Left lung (tissue), 14 donors: ENCODE results near the gene C19orf53. TPM values are rescaled to one million over a fixed set of nuclear protein-coding genes. Genes with fewer than 3 reads are reported as not detected.

Experiments used
- ATAC-seq: fragments of 200-7000 bp; cut with Tn5 transposase; one replicate; pipeline ENCODE4 v1.9.1; 2020; ENCODE audit warnings: moderate library complexity
- DNase-seq, 4 donors: peaks; one replicate each; pipeline ENCODE4 v3.0.0-alpha.2; 2013 to 2020
- H3K27ac ChIP-seq, 2 donors: fragments of 200-600 bp; sonication (generic) in 1 of 2; one replicate each; pipeline versions ENCODE4 v1.5.0 to v1.8.0; 2020 to 2021
- H3K27me3 ChIP-seq, 2 donors: fragments of 200-600 bp; sonication (generic) in 1 of 2; one replicate each; pipeline versions ENCODE4 v1.5.0 to v1.8.0; 2020 to 2021
- H3K36me3 ChIP-seq, 2 donors: fragments of 200-600 bp; sonication (generic) in 1 of 2; one replicate each; pipeline versions ENCODE4 v1.5.0 to v1.8.0; 2020 to 2021
- H3K4me1 ChIP-seq, 2 donors: fragments of 200-600 bp; one replicate each; pipeline ENCODE4 v1.8.0; 2021
- H3K4me3 ChIP-seq, 2 donors: fragments of 200-600 bp; sonication (generic) in 1 of 2; one replicate each; pipeline versions ENCODE4 v1.5.0 to v1.8.0; 2020 to 2021; ENCODE audit warnings: mild to moderate bottlenecking in 1 of 2
- H3K9me3 ChIP-seq, 2 donors: fragments of 200-600 bp; sonication (generic) in 1 of 2; one replicate each; pipeline versions ENCODE4 v1.5.0 to v1.8.0; 2020 to 2021
- CTCF ChIP-seq, 2 donors: fragments of 200-600 bp; sonication (generic) in 1 of 2; IDR thresholded peaks; one replicate each; pipeline versions ENCODE4 v1.5.0 to v1.8.0; 2021; ENCODE audit warnings: antibody characterized with exemption in 2 of 2
- intact Hi-C, 2 donors: fragments of 100-400 bp; cut with DNase I; formaldehyde crosslinking; loops; one replicate each; pipeline versions ENCODE4 v1.11.2 to v1.14.2; 2022
- long read RNA-seq, 12 donors: library from polyadenylated mRNA in 2 of 12; unstranded in 2 of 12; transcript quantifications; one replicate each; pipeline ENCODE4 v2.0.0 and lab custom pipeline, GENCODE V29; 2019 to 2026
- polyA plus RNA-seq, 6 donors: library from polyadenylated mRNA; unstranded; fragments of 120-200 nt; gene quantifications; one replicate each; pipeline ENCODE4 v1.2.1, GENCODE V29; 2013; ENCODE audit not compliant: insufficient read length in 6 of 6
- total RNA-seq, 2 donors: library from RNA; stranded (reverse); fragmentation: NEBNext Ultra II Directional; extraction: Animal tissue kit (Norgen Biotek cat#: 25700); gene quantifications; one replicate each; pipeline ENCODE4 v1.2.1, GENCODE V29; 2021
- donor health status: DM: no; HTN: yes; CAD: no.
- donor health status: DM: no; HTN: no; CAD: no.

C19orf53 gene
- total RNA-seq, result 10 to 100 TPM; 64.8 to 77.0 TPM
- polyA plus RNA-seq, result 100 to 1,000 TPM in 3 of 6 donors, 10 to 100 TPM in 3; 78.2 to 116 (median 103) TPM
- long read RNA-seq, donor 1, transcript C19orf53-202 (3 exons, 873 nt), result major isoform, 171 of 179 reads
- long read RNA-seq, donor 1, transcript C19orf53-203 (2 exons, 499 nt), result minor isoform, 7 of 179 reads
- long read RNA-seq, donor 1, partial matches to known transcripts, result 0 of 179 reads
- long read RNA-seq, donor 1, other reads (novel, unspliced or antisense), result 0 of 179 reads
- long read RNA-seq, donor 2, transcript C19orf53-202 (3 exons, 873 nt), result major isoform, 111 of 140 reads
- long read RNA-seq, donor 2, partial matches to known transcripts, result 24 of 140 reads
- long read RNA-seq, donor 2, other reads (novel, unspliced or antisense), result 0 of 140 reads
- long read RNA-seq, donor 3, transcript C19orf53-202 (3 exons, 873 nt), result major isoform, 113 of 117 reads
- long read RNA-seq, donor 3, partial matches to known transcripts, result 0 of 117 reads
- long read RNA-seq, donor 3, other reads (novel, unspliced or antisense), result 0 of 117 reads
- long read RNA-seq, donor 4, transcript C19orf53-202 (3 exons, 873 nt), result major isoform, 168 of 172 reads
- long read RNA-seq, donor 4, partial matches to known transcripts, result 0 of 172 reads
- long read RNA-seq, donor 4, other reads (novel, unspliced or antisense), result 1 of 172 reads
- long read RNA-seq, donor 5, transcript C19orf53-202 (3 exons, 873 nt), result major isoform, 108 of 114 reads
- long read RNA-seq, donor 5, partial matches to known transcripts, result 0 of 114 reads
- long read RNA-seq, donor 5, other reads (novel, unspliced or antisense), result 0 of 114 reads
- long read RNA-seq, donor 6, transcript C19orf53-206 (2 exons, 491 nt), result minor isoform, 5 of 146 reads
- long read RNA-seq, donor 6, transcript C19orf53-203 (2 exons, 499 nt), result minor isoform, 7 of 146 reads
- long read RNA-seq, donor 6, transcript C19orf53-202 (3 exons, 873 nt), result major isoform, 131 of 146 reads
- long read RNA-seq, donor 6, partial matches to known transcripts, result 0 of 146 reads
- long read RNA-seq, donor 6, other reads (novel, unspliced or antisense), result 0 of 146 reads
- long read RNA-seq, donor 7, transcript C19orf53-202 (3 exons, 873 nt), result major isoform, 75 of 75 reads
- long read RNA-seq, donor 7, partial matches to known transcripts, result 0 of 75 reads
- long read RNA-seq, donor 7, other reads (novel, unspliced or antisense), result 0 of 75 reads
- long read RNA-seq, donor 8, transcript C19orf53-202 (3 exons, 873 nt), result major isoform, 85 of 89 reads
- long read RNA-seq, donor 8, partial matches to known transcripts, result 0 of 89 reads
- long read RNA-seq, donor 8, other reads (novel, unspliced or antisense), result 0 of 89 reads
- long read RNA-seq, donor 9, result 0 reads
- long read RNA-seq, donor 10, transcript C19orf53-202 (3 exons, 873 nt), result major isoform, 174 of 182 reads
- long read RNA-seq, donor 10, partial matches to known transcripts, result 0 of 182 reads
- long read RNA-seq, donor 10, other reads (novel, unspliced or antisense), result 2 of 182 reads
- long read RNA-seq, donor 11, result 0 reads
- long read RNA-seq, donor 12, transcript C19orf53-202 (3 exons, 873 nt), result major isoform, 87 of 89 reads
- long read RNA-seq, donor 12, partial matches to known transcripts, result 0 of 89 reads
- long read RNA-seq, donor 12, other reads (novel, unspliced or antisense), result 0 of 89 reads

GRCh38 chr19:13774217-13775191 lies at the start of gene C19orf53:
TSS of gene C19orf53 (plus strand) at chr19:13774456. CDS start at chr19:13774478, 22 bp downstream.
- Histone ChIP-seq H3K36me3 (peaks cover 0 to 61% of the 10 kb centered on the region in 2 donors), H3K4me3 (peak within 1 kb of the TSS; percentile 81 to 83), H3K9me3 (no peaks in the 10 kb centered on the region), H3K27ac (peak within 1 kb of the TSS; percentile 74 to 84), H3K4me1 (peaks cover 7 to 20% of the 10 kb centered on the region in 2 donors), H3K27me3 (no peaks in the 10 kb centered on the region)
- intact Hi-C loops, result loop anchor here in 1 of 2 donors (10.0 kb wide), 1 partner anchor 90 kb away; no protein-coding TSS in a partner anchor
- DNase-seq (peak; percentile 88 to 96 (median 93)), ATAC-seq (peak; percentile 99)
- no peak for TF ChIP-seq CTCF (IDR thresholded peaks at IDR 0.05)

- no peak overlapping the region for H3K4me3 ChIP-seq
- H3K9me3 ChIP-seq, result no peaks in the 10 kb centered on the region
- TF ChIP-seq CTCF (IDR thresholded peaks at IDR 0.05), result no peak
- H3K27ac ChIP-seq, result no peak overlapping the region
- DNase-seq, result no peak
- H3K36me3 ChIP-seq, result no peaks in the 10 kb centered on the region
- peaks cover 8 to 17% of the 10 kb centered on the region in 2 donors for H3K4me1 ChIP-seq
- intact Hi-C loops, result no loop called here
- no peaks in the 10 kb centered on the region for H3K27me3 ChIP-seq
- no peak for ATAC-seq
Measured at GRCh38 chr19:13726323-13726722, 47.9 kb upstream of the C19orf53 start.

GRCh38 chr19:13727798-13728197 lies 46.5 kb upstream of the C19orf53 start:
- no peak for DNase-seq
- Histone ChIP-seq H3K4me1 (peaks cover 11 to 28% of the 10 kb centered on the region in 2 donors), H3K27me3 (no peaks in the 10 kb centered on the region), H3K9me3 (no peaks in the 10 kb centered on the region), H3K27ac (no peak overlapping the region), H3K4me3 (no peak overlapping the region), H3K36me3 (no peaks in the 10 kb centered on the region)
- no peak for ATAC-seq
- no peak for TF ChIP-seq CTCF (IDR thresholded peaks at IDR 0.05)
- intact Hi-C loops, result no loop called here

GRCh38 chr19:13729859-13730258 lies 44.4 kb upstream of the C19orf53 start:
- H3K36me3 ChIP-seq, result no peaks in the 10 kb centered on the region
- intact Hi-C loops, result no loop called here
- H3K27me3 ChIP-seq, result no peaks in the 10 kb centered on the region
- no peak overlapping the region for H3K4me3 ChIP-seq
- no peak for ATAC-seq
- no peaks in the 10 kb centered on the region for H3K9me3 ChIP-seq
- peaks cover 11 to 28% of the 10 kb centered on the region in 2 donors for H3K4me1 ChIP-seq
- DNase-seq, result no peak
- no peak for TF ChIP-seq CTCF (IDR thresholded peaks at IDR 0.05)
- peak overlapping the region in 1 of 2 donors; percentile 28 for H3K27ac ChIP-seq
